BLaER1 (cell line): ENCODE results near the gene CCDC60.

ENCODE experiments used
- H3K27ac ChIP-seq: shearing (Covaris generic); formaldehyde crosslinking; 2 replicates; pipeline ENCODE4 v1.8.1; 2022
- H3K27me3 ChIP-seq: shearing (Covaris generic); formaldehyde crosslinking; 2 replicates; pipeline ENCODE4 v1.8.1; 2022
- H3K36me3 ChIP-seq: shearing (Covaris generic); formaldehyde crosslinking; 2 replicates; pipeline ENCODE4 v1.8.1; 2022
- H3K4me1 ChIP-seq: shearing (Covaris generic); formaldehyde crosslinking; 2 replicates; pipeline ENCODE4 v1.8.1; 2022
- H3K4me2 ChIP-seq: shearing (Covaris generic); formaldehyde crosslinking; 2 replicates; pipeline ENCODE4 v1.8.1; 2022
- H3K4me3 ChIP-seq: shearing (Covaris generic); formaldehyde crosslinking; 2 replicates; pipeline ENCODE4 v1.8.1; 2022
- H3K9ac ChIP-seq: shearing (Covaris generic); formaldehyde crosslinking; 2 replicates; pipeline ENCODE4 v1.8.1; 2022
- H3K9me3 ChIP-seq: shearing (Covaris generic); formaldehyde crosslinking; 2 replicates; pipeline ENCODE4 v1.8.1; 2022
- H4K20me1 ChIP-seq: shearing (Covaris generic); formaldehyde crosslinking; 2 replicates; pipeline ENCODE4 v1.8.1; 2022
- Cebpa-rat ChIP-seq: shearing (Covaris generic); IDR thresholded peaks from 2 replicates; pipeline ENCODE4 v1.8.1; 2022

CCDC60 gene

GRCh38 chr12:119334430-119335170 lies at the start of gene CCDC60:
TSS of gene CCDC60 (plus strand) at chr12:119334729. CDS start at chr12:119335177, 448 bp downstream.
- Histone ChIP-seq H3K9ac (no peak within 1 kb of the TSS), H3K4me1 (peaks cover 10% of the 10 kb centered on the region), H3K4me3 (no peak within 1 kb of the TSS), H3K27ac (no peak within 1 kb of the TSS), H3K4me2 (no peak within 1 kb of the TSS), H3K9me3 (peaks cover 9% of the 10 kb centered on the region), H3K27me3 (no peaks in the 10 kb centered on the region), H3K36me3 (no peaks in the 10 kb centered on the region), H4K20me1 (no peaks in the 10 kb centered on the region)
- TF ChIP-seq Cebpa-rat, result no peak

DNA sequence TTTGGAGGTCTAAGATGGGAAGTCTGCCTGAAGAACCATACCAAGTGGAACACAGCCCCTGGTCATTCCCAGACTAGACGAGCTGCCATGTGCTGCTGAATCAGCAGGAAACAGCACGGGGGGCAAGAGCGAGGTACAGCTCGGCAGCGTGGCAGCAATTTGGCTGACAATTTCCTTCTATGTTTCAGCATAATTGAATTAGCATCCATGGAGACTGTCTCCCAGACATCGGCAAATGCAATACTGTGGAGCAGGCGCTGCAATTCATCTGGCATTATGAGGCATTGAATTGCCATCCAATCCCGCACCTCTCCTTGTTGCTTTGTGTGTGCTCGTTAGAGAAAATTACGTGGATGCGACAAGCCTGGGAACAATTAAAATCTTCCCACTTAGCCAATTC lies 46.0 kb upstream of the CCDC60 start:
- no peak overlapping the region for H3K4me3 ChIP-seq
- no peaks in the 10 kb centered on the region for H4K20me1 ChIP-seq
- no peak overlapping the region for H3K9ac ChIP-seq
- no peaks in the 10 kb centered on the region; the same call in 1 of the 2 replicates for H3K9me3 ChIP-seq
- H3K27ac ChIP-seq, result no peak overlapping the region
- H3K36me3 ChIP-seq, result no peaks in the 10 kb centered on the region
- no peaks in the 10 kb centered on the region; the same call in 1 of the 2 replicates for H3K4me1 ChIP-seq
- no peak for TF ChIP-seq Cebpa-rat
- H3K27me3 ChIP-seq, result no peaks in the 10 kb centered on the region
- no peak overlapping the region for H3K4me2 ChIP-seq

GRCh38 chr12:119292893-119293630 lies 41.5 kb upstream of the CCDC60 start:
- Histone ChIP-seq H3K4me3 (no peak overlapping the region), H3K9ac (no peak overlapping the region), H4K20me1 (no peaks in the 10 kb centered on the region), H3K4me1 (no peaks in the 10 kb centered on the region; the same call in 1 of the 2 replicates), H3K36me3 (no peaks in the 10 kb centered on the region), H3K4me2 (no peak overlapping the region), H3K9me3 (no peaks in the 10 kb centered on the region), H3K27me3 (no peaks in the 10 kb centered on the region), H3K27ac (no peak overlapping the region)
- TF ChIP-seq Cebpa-rat, result no peak

DNA sequence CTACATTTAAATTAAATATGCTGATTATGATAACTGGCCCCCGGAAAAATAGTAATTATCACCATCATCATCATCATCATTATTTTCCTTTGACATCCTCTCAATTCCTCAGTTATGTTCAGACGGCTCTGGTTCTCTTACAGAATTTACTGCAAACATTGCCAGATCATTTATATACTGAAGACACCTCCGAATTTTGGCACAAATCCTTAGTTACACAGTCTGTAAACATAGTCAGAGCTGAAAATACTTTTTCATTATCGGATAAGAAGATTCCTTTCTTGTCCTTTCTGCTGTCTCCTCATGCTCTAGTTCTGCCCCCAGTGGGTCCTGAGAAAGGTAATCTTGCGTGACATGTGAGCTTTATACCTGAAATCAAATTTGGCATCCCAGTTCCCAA lies 40.3 kb upstream of the CCDC60 start:
- TF ChIP-seq Cebpa-rat, result no peak
- no peaks in the 10 kb centered on the region for H3K36me3 ChIP-seq
- no peaks in the 10 kb centered on the region for H3K27me3 ChIP-seq
- H3K4me2 ChIP-seq, result no peak overlapping the region
- no peak overlapping the region for H3K27ac ChIP-seq
- H4K20me1 ChIP-seq, result no peaks in the 10 kb centered on the region
- no peaks in the 10 kb centered on the region for H3K9me3 ChIP-seq
- H3K4me3 ChIP-seq, result no peak overlapping the region
- H3K9ac ChIP-seq, result no peak overlapping the region
- no peaks in the 10 kb centered on the region; the same call in 1 of the 2 replicates for H3K4me1 ChIP-seq

- Histone ChIP-seq H3K4me2 (no peak overlapping the region), H3K27ac (no peak overlapping the region), H4K20me1 (no peaks in the 10 kb centered on the region), H3K4me3 (no peak overlapping the region), H3K9ac (no peak overlapping the region), H3K36me3 (no peaks in the 10 kb centered on the region), H3K4me1 (peaks cover 11% of the 10 kb centered on the region), H3K9me3 (no peaks in the 10 kb centered on the region), H3K27me3 (no peaks in the 10 kb centered on the region)
- no peak for TF ChIP-seq Cebpa-rat
Observed at GRCh38 chr12:119296535-119296934, 38.0 kb upstream of the CCDC60 start.

- Histone ChIP-seq H3K27me3 (no peaks in the 10 kb centered on the region), H3K4me1 (peaks cover 11% of the 10 kb centered on the region), H3K9me3 (no peaks in the 10 kb centered on the region), H3K9ac (no peak overlapping the region), H3K27ac (no peak overlapping the region), H3K4me3 (no peak overlapping the region), H3K4me2 (no peak overlapping the region), H3K36me3 (no peaks in the 10 kb centered on the region), H4K20me1 (no peaks in the 10 kb centered on the region)
- no peak for TF ChIP-seq Cebpa-rat
Observed at GRCh38 chr12:119299130-119299529, 35.4 kb upstream of the CCDC60 start.

DNA sequence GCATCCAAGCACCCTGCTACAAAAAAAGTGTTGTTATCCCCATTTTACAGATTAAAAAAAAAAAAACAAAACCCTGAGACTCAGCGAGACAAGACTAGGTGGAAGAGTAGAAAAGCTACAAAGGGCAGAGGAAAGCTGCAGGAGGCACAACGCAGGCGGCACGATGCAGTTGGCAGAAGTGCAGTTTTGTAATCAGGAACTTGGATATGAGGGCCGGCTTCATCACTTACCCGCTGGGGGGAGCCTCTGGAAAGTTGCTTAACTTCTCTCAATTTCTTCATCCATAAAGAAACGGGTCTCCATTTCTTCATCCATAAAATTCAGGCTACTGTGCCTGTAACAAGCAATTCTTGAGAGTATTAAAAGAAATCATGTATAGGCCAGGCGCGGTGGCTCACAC lies 33.1 kb upstream of the CCDC60 start:
- H3K4me3 ChIP-seq, result no peak overlapping the region

DNA sequence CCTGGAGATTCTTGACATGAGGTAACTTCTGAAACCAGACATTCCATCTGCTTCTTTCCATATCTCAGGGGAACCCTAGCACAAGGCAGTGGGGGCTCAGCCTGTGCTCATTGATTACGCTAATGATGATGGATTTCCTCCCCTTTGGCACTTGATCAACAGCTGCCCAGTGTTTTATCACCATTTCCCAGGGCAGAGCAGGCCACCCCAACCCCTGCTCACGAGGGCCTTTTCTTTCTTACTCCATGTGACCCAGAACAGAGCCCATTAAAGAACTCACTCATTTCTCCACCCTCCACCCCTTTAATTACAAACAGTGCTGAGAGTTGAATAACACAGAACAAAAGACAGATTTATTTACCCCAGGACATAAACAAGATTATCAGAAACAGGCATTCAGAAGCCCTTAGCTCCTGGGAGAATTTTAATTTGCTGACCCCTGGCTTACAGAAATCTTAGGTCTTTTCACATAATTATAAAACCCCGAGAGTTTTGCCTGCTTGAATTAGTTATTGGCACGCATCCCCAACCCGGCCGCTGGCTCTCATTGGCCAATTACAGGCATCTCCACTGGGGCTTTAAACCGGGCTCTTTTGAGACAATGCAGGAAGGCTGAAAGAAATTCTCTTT lies 32.0 kb upstream of the CCDC60 start:
- Histone ChIP-seq H3K9ac (no peak overlapping the region), H3K27me3 (no peaks in the 10 kb centered on the region), H3K27ac (no peak overlapping the region), H4K20me1 (no peaks in the 10 kb centered on the region), H3K4me3 (no peak overlapping the region), H3K9me3 (peaks cover 3% of the 10 kb centered on the region; the same call in 1 of the 2 replicates), H3K4me1 (peaks cover 24% of the 10 kb centered on the region), H3K36me3 (no peaks in the 10 kb centered on the region), H3K4me2 (no peak overlapping the region)
- no peak for TF ChIP-seq Cebpa-rat

More for the DNA sequence above, 33.1 kb upstream of the CCDC60 start:
- Histone ChIP-seq H3K9ac (no peak overlapping the region), H3K4me2 (no peak overlapping the region), H3K9me3 (no peaks in the 10 kb centered on the region), H3K4me1 (peaks cover 13% of the 10 kb centered on the region), H3K27me3 (no peaks in the 10 kb centered on the region), H4K20me1 (no peaks in the 10 kb centered on the region), H3K36me3 (no peaks in the 10 kb centered on the region), H3K27ac (no peak overlapping the region)
- TF ChIP-seq Cebpa-rat, result no peak

GRCh38 chr12:119306593-119306992 lies 27.9 kb upstream of the CCDC60 start:
- peaks cover 42% of the 10 kb centered on the region for H3K4me1 ChIP-seq
- no peak overlapping the region for H3K27ac ChIP-seq
- no peak overlapping the region for H3K4me3 ChIP-seq
- no peaks in the 10 kb centered on the region for H3K27me3 ChIP-seq
- H3K9ac ChIP-seq, result no peak overlapping the region
- no peaks in the 10 kb centered on the region for H4K20me1 ChIP-seq
- TF ChIP-seq Cebpa-rat, result no peak
- no peaks in the 10 kb centered on the region for H3K36me3 ChIP-seq
- no peak overlapping the region for H3K4me2 ChIP-seq
- H3K9me3 ChIP-seq, result peaks cover 7% of the 10 kb centered on the region; the same call in 1 of the 2 replicates

- TF ChIP-seq Cebpa-rat, result no peak
- H3K4me1 ChIP-seq, result peaks cover 53% of the 10 kb centered on the region
- H3K36me3 ChIP-seq, result no peaks in the 10 kb centered on the region
- no peak overlapping the region for H3K9ac ChIP-seq
- H3K27me3 ChIP-seq, result no peaks in the 10 kb centered on the region
- no peaks in the 10 kb centered on the region for H4K20me1 ChIP-seq
- H3K4me3 ChIP-seq, result no peak overlapping the region
- peak overlapping the region; percentile 85 for H3K4me2 ChIP-seq
- peaks cover 7% of the 10 kb centered on the region; the same call in 1 of the 2 replicates for H3K9me3 ChIP-seq
- H3K27ac ChIP-seq, result peak overlapping the region; percentile 87
Observed at GRCh38 chr12:119307747-119308146, 26.8 kb upstream of the CCDC60 start.
